ENCODE results near the gene TRAF3. TPM values are rescaled to one million over a fixed set of nuclear protein-coding genes. Genes with fewer than 3 reads are reported as not detected.
A peak's percentile ranks its signal among the peaks of the same experiment; 100 is the strongest.
"Not testable (repeated sequence)": the region's sequence is repeated elsewhere in the genome, so short reads cannot be mapped to it uniquely, and the experiment has no call there.

TRAF3 gene
- total RNA-seq, 5 donors from 2014 or later (not counting 1 experiment from before 2014, with no cell fraction given) = 29.6 to 46.1 (median 35.7) TPM

- no peaks in the 10 kb centered on the region for H3K36me3 Mint-ChIP-seq
- H3K9me3 ChIP-seq = no peaks in the 10 kb centered on the region
- H3K4me1 ChIP-seq (ENCODE audit: control insufficient read depth in 1 of 2, extremely low read depth in 1 of 2, insufficient read depth in 2 of 2, low read length in 2 of 2) = no peaks in the 10 kb centered on the region
- no peaks in the 10 kb centered on the region for H3K9me3 Mint-ChIP-seq
- H3K4me1 Mint-ChIP-seq = no peaks in the 10 kb centered on the region
- no peak overlapping the region for H3K27ac Mint-ChIP-seq
- H3K27ac ChIP-seq (ENCODE audit: low read length) = no peak overlapping the region
- ChIA-PET POLR2A (no interaction called here), CTCF (no interaction called here)
- peaks cover 0 to 4% of the 10 kb centered on the region in 2 donors for H3K27me3 Mint-ChIP-seq
- DNase-seq = no peak
- no peak overlapping the region for H3K4me3 Mint-ChIP-seq
- H3K36me3 ChIP-seq (ENCODE audit: control insufficient read depth in 2 of 2, extremely low read depth in 1 of 2, insufficient read depth in 1 of 2, low read length in 1 of 2) = no peaks in the 10 kb centered on the region
- no peak overlapping the region for H3K4me3 ChIP-seq (ENCODE audit: control insufficient read depth in 1 of 2, extremely low read depth in 1 of 2, low read length in 1 of 2)
- H3K27me3 ChIP-seq (replicated peaks in 1 of 2; ENCODE audit: control insufficient read depth in 2 of 2, extremely low read depth in 1 of 2, insufficient read depth in 2 of 2, low read length in 1 of 2) = peaks cover 0 to 24% of the 10 kb centered on the region in 2 experiments
- no peak for ATAC-seq (replicated peaks in 1 of 4)
- WGBS (ENCODE audit: insufficient coverage) = 79% methylated on average over 20 of the region's 21 CpGs
Measured at GRCh38 chr14:102760496-102761193, 16.6 kb upstream of the TRAF3 start.

- Mint-ChIP-seq H3K4me3 (no peak overlapping the region), H3K27ac (no peak overlapping the region), H3K9me3 (no peaks in the 10 kb centered on the region), H3K27me3 (peaks cover 0 to 4% of the 10 kb centered on the region in 2 donors), H3K36me3 (no peaks in the 10 kb centered on the region), H3K4me1 (no peaks in the 10 kb centered on the region)
- no peak for DNase-seq
- ChIA-PET POLR2A (no interaction called here), CTCF (no interaction called here)
- Histone ChIP-seq H3K36me3 (ENCODE audit: control insufficient read depth in 2 of 2, extremely low read depth in 1 of 2, insufficient read depth in 1 of 2, low read length in 1 of 2) (no peaks in the 10 kb centered on the region), H3K4me1 (ENCODE audit: control insufficient read depth in 1 of 2, extremely low read depth in 1 of 2, insufficient read depth in 2 of 2, low read length in 2 of 2) (no peaks in the 10 kb centered on the region), H3K27me3 (replicated peaks in 1 of 2; ENCODE audit: control insufficient read depth in 2 of 2, extremely low read depth in 1 of 2, insufficient read depth in 2 of 2, low read length in 1 of 2) (peaks cover 0 to 24% of the 10 kb centered on the region in 2 experiments), H3K9me3 (no peaks in the 10 kb centered on the region), H3K4me3 (ENCODE audit: control insufficient read depth in 1 of 2, extremely low read depth in 1 of 2, low read length in 1 of 2) (no peak overlapping the region), H3K27ac (ENCODE audit: low read length) (no peak overlapping the region)
- WGBS (ENCODE audit: insufficient coverage) = 92% methylated on average over 11 of the region's 15 CpGs
- no peak for ATAC-seq (replicated peaks in 1 of 4)
Measured at GRCh38 chr14:102761206-102761605, 16.0 kb upstream of the TRAF3 start.

DNA sequence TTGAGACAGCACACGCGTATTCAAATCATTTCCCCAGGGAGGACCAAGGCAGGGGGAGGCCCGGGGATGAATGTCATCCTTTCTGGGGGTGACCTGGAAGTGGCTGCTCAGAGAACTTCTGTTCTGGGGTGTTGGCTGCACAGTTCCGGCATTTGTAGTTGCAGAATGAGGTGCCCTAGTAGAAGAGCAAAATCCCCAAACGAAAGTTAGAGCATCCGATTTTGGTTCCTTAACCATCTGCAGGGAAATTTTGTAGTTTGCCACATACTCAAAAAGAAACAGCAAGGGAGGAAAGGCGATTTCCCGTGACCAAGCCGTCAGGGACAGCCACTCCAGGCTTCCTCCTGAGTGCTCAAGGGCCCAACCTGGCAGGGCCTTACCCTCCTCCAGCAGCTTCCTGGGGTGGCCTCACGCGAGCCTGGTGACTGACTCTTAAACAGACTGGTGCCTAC, 13.0 kb upstream of the TRAF3 start:
- H3K27me3 Mint-ChIP-seq = peaks cover 0 to 4% of the 10 kb centered on the region in 2 donors
- H3K9me3 Mint-ChIP-seq = no peaks in the 10 kb centered on the region
- ATAC-seq (replicated peaks in 1 of 4) (no peak), DNase-seq (no peak)
- Histone ChIP-seq H3K36me3 (ENCODE audit: control insufficient read depth in 2 of 2, extremely low read depth in 1 of 2, insufficient read depth in 1 of 2, low read length in 1 of 2) (no peaks in the 10 kb centered on the region), H3K27ac (ENCODE audit: low read length) (no peak overlapping the region), H3K4me1 (ENCODE audit: control insufficient read depth in 1 of 2, extremely low read depth in 1 of 2, insufficient read depth in 2 of 2, low read length in 2 of 2) (no peaks in the 10 kb centered on the region), H3K9me3 (no peaks in the 10 kb centered on the region), H3K27me3 (replicated peaks in 1 of 2; ENCODE audit: control insufficient read depth in 2 of 2, extremely low read depth in 1 of 2, insufficient read depth in 2 of 2, low read length in 1 of 2) (peaks cover 0 to 24% of the 10 kb centered on the region in 2 experiments), H3K4me3 (ENCODE audit: control insufficient read depth in 1 of 2, extremely low read depth in 1 of 2, low read length in 1 of 2) (no peak overlapping the region)
- WGBS (ENCODE audit: insufficient coverage) = 65% methylated on average over 7 of the region's 11 CpGs
- H3K36me3 Mint-ChIP-seq = no peaks in the 10 kb centered on the region
- H3K4me1 Mint-ChIP-seq = no peaks in the 10 kb centered on the region
- H3K4me3 Mint-ChIP-seq = no peak overlapping the region
- ChIA-PET CTCF (no interaction called here), POLR2A (no interaction called here)
- no peak overlapping the region for H3K27ac Mint-ChIP-seq

DNA sequence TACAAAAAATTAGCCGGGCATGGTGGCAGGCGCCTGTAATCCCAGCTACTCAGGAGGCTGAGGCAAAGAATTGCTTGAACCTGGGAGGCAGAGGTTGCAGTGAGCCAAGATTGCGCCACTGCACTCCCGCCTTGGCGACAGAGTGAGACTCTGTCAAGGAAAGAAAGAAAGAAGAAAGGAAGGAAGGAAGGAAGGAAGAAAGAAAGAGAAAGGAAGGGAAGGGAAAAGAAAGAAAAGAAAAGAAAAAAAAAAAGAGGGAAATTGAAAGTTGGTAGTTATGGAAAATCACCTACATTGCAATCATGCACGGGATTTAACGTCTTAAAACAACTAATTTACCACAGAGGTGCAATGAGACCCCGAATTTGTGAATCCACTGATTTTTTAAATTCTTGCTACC, 11.5 kb upstream of the TRAF3 start:
- H3K9me3 ChIP-seq; H3K27me3 Mint-ChIP-seq; ATAC-seq (replicated peaks in 1 of 4); H3K4me3 Mint-ChIP-seq; H3K9me3 Mint-ChIP-seq; H3K27ac ChIP-seq (ENCODE audit: low read length); H3K36me3 Mint-ChIP-seq; H3K4me3 ChIP-seq (ENCODE audit: control insufficient read depth in 1 of 2, extremely low read depth in 1 of 2, low read length in 1 of 2); CTCF ChIA-PET; H3K36me3 ChIP-seq (ENCODE audit: control insufficient read depth in 2 of 2, extremely low read depth in 1 of 2, insufficient read depth in 1 of 2, low read length in 1 of 2); H3K4me1 Mint-ChIP-seq; POLR2A ChIA-PET; H3K27ac Mint-ChIP-seq; DNase-seq; H3K4me1 ChIP-seq (ENCODE audit: control insufficient read depth in 1 of 2, extremely low read depth in 1 of 2, insufficient read depth in 2 of 2, low read length in 2 of 2): not testable (repeated sequence)
- 96% methylated on average over 4 of the region's 8 CpGs for WGBS (ENCODE audit: insufficient coverage)
- H3K27me3 ChIP-seq (replicated peaks in 1 of 2; ENCODE audit: control insufficient read depth in 2 of 2, extremely low read depth in 1 of 2, insufficient read depth in 2 of 2, low read length in 1 of 2) = peaks cover 0 to 22% of the 10 kb centered on the region in 2 experiments

DNA sequence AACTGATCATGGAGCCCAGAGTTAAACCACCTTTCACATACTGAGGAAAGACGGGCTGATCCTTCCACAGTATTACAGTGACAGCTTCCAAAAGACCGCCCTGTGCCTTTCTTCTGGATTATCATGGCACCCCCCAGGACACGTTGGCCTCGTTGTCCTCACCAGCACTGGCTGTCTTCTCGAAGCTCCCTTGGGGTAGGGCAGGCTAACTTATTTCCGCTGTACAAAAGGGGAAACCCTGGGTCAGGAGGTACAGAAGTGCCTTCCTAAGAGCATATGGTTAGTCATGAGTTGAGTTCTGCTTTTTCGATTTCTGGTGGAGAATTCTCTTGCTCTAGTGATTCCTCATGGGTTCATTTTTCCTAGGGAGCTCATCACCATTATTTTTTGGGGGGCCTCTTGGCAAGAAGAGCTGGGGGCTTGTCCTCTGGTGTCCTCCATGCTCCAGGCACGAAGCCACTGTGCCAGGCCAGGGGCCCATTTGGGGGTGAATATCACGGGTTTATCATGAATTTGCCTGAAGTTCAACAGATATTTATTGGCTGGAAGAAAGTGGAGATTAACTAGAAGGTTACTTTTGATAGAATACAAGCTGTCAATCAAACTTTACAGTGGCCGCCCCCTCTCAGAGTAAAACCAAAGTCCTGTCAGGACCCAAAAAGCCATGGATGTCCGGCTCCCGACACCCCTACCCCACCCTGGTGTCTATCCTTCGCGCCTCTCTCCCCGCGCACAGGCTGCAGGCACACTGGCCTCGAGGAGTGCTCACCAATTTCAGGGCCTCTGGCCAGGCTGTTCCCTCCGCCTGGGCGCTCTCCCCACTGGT, 8.8 kb upstream of the TRAF3 start:
- Histone ChIP-seq H3K36me3 (ENCODE audit: control insufficient read depth in 2 of 2, extremely low read depth in 1 of 2, insufficient read depth in 1 of 2, low read length in 1 of 2) (no peaks in the 10 kb centered on the region), H3K27ac (ENCODE audit: low read length) (no peak overlapping the region), H3K4me1 (ENCODE audit: control insufficient read depth in 1 of 2, extremely low read depth in 1 of 2, insufficient read depth in 2 of 2, low read length in 2 of 2) (no peaks in the 10 kb centered on the region), H3K4me3 (ENCODE audit: control insufficient read depth in 1 of 2, extremely low read depth in 1 of 2, low read length in 1 of 2) (no peak overlapping the region), H3K27me3 (replicated peaks in 1 of 2; ENCODE audit: control insufficient read depth in 2 of 2, extremely low read depth in 1 of 2, insufficient read depth in 2 of 2, low read length in 1 of 2) (peaks cover 0 to 13% of the 10 kb centered on the region in 2 experiments), H3K9me3 (no peaks in the 10 kb centered on the region)
- ATAC-seq (replicated peaks in 1 of 4) (peak in 1 of 4 experiments; percentile 46), DNase-seq (peak in 2 of 35 experiments; percentile 25 to 38)
- WGBS (ENCODE audit: insufficient coverage) = 67% methylated on average over 16 of the region's 19 CpGs
- ChIA-PET CTCF (interaction anchor here in 1 of 2 donors (0.9 kb wide), 1 partner anchor 30 kb away, joined by 3 read pairs; no protein-coding TSS in a partner anchor), POLR2A (no interaction called here)
- no peak overlapping the region for H3K27ac Mint-ChIP-seq
- H3K4me3 Mint-ChIP-seq = no peak overlapping the region
- no peaks in the 10 kb centered on the region for H3K36me3 Mint-ChIP-seq
- H3K9me3 Mint-ChIP-seq = no peaks in the 10 kb centered on the region
- peaks cover 3 to 4% (median 3%) of the 10 kb centered on the region in 3 donors for H3K4me1 Mint-ChIP-seq
- H3K27me3 Mint-ChIP-seq = no peaks in the 10 kb centered on the region

GRCh38 chr14:102769049-102769327, 8.3 kb upstream of the TRAF3 start:
- WGBS (ENCODE audit: insufficient coverage) = 97% methylated on average over 3 of the region's 4 CpGs
- Mint-ChIP-seq H3K9me3 (no peaks in the 10 kb centered on the region), H3K4me1 (peaks cover 4 to 5% (median 4%) of the 10 kb centered on the region in 3 donors), H3K27ac (no peak overlapping the region), H3K4me3 (no peak overlapping the region), H3K36me3 (no peaks in the 10 kb centered on the region), H3K27me3 (no peaks in the 10 kb centered on the region)
- no peaks in the 10 kb centered on the region for H3K9me3 ChIP-seq
- H3K4me3 ChIP-seq (ENCODE audit: control insufficient read depth in 1 of 2, extremely low read depth in 1 of 2, low read length in 1 of 2) = no peak overlapping the region
- ChIA-PET CTCF (interaction anchor here in 1 of 2 donors (0.9 kb wide), 1 partner anchor 29 kb away, joined by 3 read pairs; no protein-coding TSS in a partner anchor), POLR2A (no interaction called here)
- H3K4me1 ChIP-seq (ENCODE audit: control insufficient read depth in 1 of 2, extremely low read depth in 1 of 2, insufficient read depth in 2 of 2, low read length in 2 of 2) = no peaks in the 10 kb centered on the region
- no peak for ATAC-seq (replicated peaks in 1 of 4)
- no peaks in the 10 kb centered on the region for H3K36me3 ChIP-seq (ENCODE audit: control insufficient read depth in 2 of 2, extremely low read depth in 1 of 2, insufficient read depth in 1 of 2, low read length in 1 of 2)
- no peak for DNase-seq
- H3K27ac ChIP-seq (ENCODE audit: low read length) = no peak overlapping the region
- H3K27me3 ChIP-seq (replicated peaks in 1 of 2; ENCODE audit: control insufficient read depth in 2 of 2, extremely low read depth in 1 of 2, insufficient read depth in 2 of 2, low read length in 1 of 2) = peaks cover 0 to 13% of the 10 kb centered on the region in 2 experiments
